HL-60 (cell line): ENCODE data around the gene NEK11.
A peak's percentile ranks its signal among the peaks of the same experiment; 100 is the strongest.

Source experiments
- DNase-seq, 2 experiments: peaks; one replicate each; pipeline ENCODE4 v3.0.0-alpha.2; 2010 to 2020; ENCODE audit warnings: low read depth in 1 of 2, low spot score in 1 of 2
- H3K27ac ChIP-seq: fragments of 250-450 bp; sonication (Bioruptor Pico); replicated peaks from 2 replicates; pipeline ENCODE4 v1.5.1; 2020; ENCODE audit warnings: mild to moderate bottlenecking, moderate library complexity
- H3K27me3 ChIP-seq: fragments of 250-450 bp; sonication (Bioruptor Pico); 2 replicates; pipeline ENCODE4 v1.5.1; 2021; ENCODE audit warnings: mild to moderate bottlenecking, moderate library complexity; ENCODE audit not compliant: insufficient read depth, poor library complexity, severe bottlenecking
- H3K4me3 ChIP-seq: replicated peaks from 2 replicates; pipeline ENCODE4 v1.5.1; 2011; ENCODE audit warnings: mild to moderate bottlenecking, control low read depth, low read length; ENCODE audit not compliant: insufficient read depth
- GABPA ChIP-seq: IDR thresholded peaks from 2 replicates; pipeline ENCODE4 v1.6.1; 2012; ENCODE audit warnings: low read depth
- POLR2AphosphoS5 ChIP-seq: IDR thresholded peaks from 2 replicates; pipeline ENCODE4 v1.6.1; 2012; ENCODE audit warnings: low read depth
- SPI1 ChIP-seq: IDR thresholded peaks from 2 replicates; pipeline ENCODE4 v1.6.1; 2012; ENCODE audit warnings: low read depth, mild to moderate bottlenecking, borderline replicate concordance
- TF ChIP-seq, protein P1 (sequence below): IDR thresholded peaks from 2 replicates; pipeline ENCODE4 v1.6.1; 2012; ENCODE audit warnings: low read depth; ENCODE audit not compliant: insufficient replicate concordance
- TF ChIP-seq, protein P2 (sequence below): IDR thresholded peaks from one replicate; pipeline ENCODE4 v1.5.1; 2011; ENCODE audit warnings: low read length, control low read depth, inconsistent platforms; ENCODE audit not compliant: insufficient read depth

Gene NEK11

DNA sequence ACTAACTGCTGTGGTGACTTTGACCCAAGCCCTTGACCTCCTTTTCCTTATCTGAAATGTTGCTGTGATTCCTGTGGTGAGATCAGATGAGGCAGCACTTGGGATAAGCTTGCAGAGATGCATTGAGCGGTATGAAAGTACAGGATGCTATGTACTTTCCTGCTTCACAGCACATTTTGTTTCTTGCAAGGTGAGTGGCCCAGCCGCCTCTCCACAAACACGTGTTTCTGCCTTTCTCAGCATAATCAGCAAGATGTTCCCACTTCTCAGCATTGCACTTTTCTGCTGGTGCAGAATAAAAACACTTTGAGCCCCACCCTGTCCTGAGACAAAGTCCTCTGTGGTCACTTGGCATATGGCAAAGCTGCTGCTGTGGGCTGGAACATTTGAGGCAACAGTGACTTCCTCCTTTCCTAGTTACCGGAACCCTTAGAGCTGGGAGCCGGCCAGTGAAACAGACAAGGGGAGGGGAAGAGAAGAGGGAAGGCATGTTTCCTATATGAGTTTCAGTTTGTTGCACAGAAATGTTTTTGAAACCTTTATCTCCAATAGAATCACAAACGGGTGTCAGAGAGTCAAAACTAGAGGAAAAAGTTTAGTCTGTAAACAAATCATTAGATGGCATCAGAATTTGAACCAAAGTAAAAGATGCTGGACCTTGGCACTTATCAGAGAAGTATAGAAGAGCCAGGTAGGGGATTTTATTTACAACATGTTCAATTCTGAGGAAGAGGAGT, 359.9 kb downstream of the NEK11 start:
- TF ChIP-seq, protein P1, sequence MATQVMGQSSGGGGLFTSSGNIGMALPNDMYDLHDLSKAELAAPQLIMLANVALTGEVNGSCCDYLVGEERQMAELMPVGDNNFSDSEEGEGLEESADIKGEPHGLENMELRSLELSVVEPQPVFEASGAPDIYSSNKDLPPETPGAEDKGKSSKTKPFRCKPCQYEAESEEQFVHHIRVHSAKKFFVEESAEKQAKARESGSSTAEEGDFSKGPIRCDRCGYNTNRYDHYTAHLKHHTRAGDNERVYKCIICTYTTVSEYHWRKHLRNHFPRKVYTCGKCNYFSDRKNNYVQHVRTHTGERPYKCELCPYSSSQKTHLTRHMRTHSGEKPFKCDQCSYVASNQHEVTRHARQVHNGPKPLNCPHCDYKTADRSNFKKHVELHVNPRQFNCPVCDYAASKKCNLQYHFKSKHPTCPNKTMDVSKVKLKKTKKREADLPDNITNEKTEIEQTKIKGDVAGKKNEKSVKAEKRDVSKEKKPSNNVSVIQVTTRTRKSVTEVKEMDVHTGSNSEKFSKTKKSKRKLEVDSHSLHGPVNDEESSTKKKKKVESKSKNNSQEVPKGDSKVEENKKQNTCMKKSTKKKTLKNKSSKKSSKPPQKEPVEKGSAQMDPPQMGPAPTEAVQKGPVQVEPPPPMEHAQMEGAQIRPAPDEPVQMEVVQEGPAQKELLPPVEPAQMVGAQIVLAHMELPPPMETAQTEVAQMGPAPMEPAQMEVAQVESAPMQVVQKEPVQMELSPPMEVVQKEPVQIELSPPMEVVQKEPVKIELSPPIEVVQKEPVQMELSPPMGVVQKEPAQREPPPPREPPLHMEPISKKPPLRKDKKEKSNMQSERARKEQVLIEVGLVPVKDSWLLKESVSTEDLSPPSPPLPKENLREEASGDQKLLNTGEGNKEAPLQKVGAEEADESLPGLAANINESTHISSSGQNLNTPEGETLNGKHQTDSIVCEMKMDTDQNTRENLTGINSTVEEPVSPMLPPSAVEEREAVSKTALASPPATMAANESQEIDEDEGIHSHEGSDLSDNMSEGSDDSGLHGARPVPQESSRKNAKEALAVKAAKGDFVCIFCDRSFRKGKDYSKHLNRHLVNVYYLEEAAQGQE = no peak
- TF ChIP-seq POLR2AphosphoS5 = peak; percentile 85
- TF ChIP-seq GABPA = peak; percentile 54; the same call in 1 of the 2 replicates
- peak; percentile 97 for TF ChIP-seq SPI1
- TF ChIP-seq, protein P2, sequence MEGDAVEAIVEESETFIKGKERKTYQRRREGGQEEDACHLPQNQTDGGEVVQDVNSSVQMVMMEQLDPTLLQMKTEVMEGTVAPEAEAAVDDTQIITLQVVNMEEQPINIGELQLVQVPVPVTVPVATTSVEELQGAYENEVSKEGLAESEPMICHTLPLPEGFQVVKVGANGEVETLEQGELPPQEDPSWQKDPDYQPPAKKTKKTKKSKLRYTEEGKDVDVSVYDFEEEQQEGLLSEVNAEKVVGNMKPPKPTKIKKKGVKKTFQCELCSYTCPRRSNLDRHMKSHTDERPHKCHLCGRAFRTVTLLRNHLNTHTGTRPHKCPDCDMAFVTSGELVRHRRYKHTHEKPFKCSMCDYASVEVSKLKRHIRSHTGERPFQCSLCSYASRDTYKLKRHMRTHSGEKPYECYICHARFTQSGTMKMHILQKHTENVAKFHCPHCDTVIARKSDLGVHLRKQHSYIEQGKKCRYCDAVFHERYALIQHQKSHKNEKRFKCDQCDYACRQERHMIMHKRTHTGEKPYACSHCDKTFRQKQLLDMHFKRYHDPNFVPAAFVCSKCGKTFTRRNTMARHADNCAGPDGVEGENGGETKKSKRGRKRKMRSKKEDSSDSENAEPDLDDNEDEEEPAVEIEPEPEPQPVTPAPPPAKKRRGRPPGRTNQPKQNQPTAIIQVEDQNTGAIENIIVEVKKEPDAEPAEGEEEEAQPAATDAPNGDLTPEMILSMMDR = no peak
- Histone ChIP-seq H3K27me3 (no peaks in the 10 kb centered on the region), H3K27ac (peak overlapping the region; percentile 70), H3K4me3 (no peak overlapping the region)
- DNase-seq = peak; percentile 87 to 93

GRCh38 chr3:131387796-131388489, 361.3 kb downstream of the NEK11 start:
- TF ChIP-seq GABPA (no peak), SPI1 (no peak), POLR2AphosphoS5 (no peak)
- TF ChIP-seq, protein P2 = no peak
- TF ChIP-seq, protein P1 = no peak
- Histone ChIP-seq H3K4me3 (no peak overlapping the region), H3K27me3 (no peaks in the 10 kb centered on the region), H3K27ac (peak overlapping the region; percentile 2; the same call in 1 of the 2 replicates)
- no peak for DNase-seq

GRCh38 chr3:131388490-131388799, 361.8 kb downstream of the NEK11 start:
- DNase-seq = no peak
- Histone ChIP-seq H3K27ac (no peak overlapping the region), H3K27me3 (no peaks in the 10 kb centered on the region), H3K4me3 (no peak overlapping the region)
- TF ChIP-seq, protein P2 = no peak
- TF ChIP-seq SPI1 (no peak), GABPA (no peak), POLR2AphosphoS5 (no peak)
- TF ChIP-seq, protein P1 = no peak
